ENCODE data around the gene SPN.

Gene SPN

DNA sequence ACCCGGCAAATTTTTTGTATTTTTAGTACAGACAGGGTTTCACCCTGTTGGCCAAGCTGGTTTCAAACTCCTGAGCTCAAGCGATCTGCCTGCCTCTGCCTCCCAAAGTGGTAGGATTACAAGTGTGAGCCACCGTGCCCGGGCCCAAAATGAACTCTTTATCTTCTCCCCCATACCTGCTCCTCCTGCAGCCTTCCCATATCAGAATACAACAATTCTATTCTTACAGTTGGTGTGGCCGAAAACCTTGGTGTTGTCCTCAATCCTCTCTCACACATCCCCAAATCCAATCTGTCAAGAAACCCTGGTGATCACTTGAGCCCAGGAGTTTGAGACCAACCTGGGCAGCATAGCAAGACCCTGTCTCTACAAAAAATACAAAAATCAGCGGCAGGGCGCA, 19.5 kb upstream of the SPN start:
- Histone ChIP-seq H3K27me3 (ENCODE audit: insufficient read depth, poor library complexity, severe bottlenecking) (no peaks in the 10 kb centered on the region), H3K27ac (replicated peaks) (peak overlapping the region; percentile 41), H3K4me3 (replicated peaks; ENCODE audit: insufficient read depth, low read length) (no peak overlapping the region)
- TF ChIP-seq, protein P1, sequence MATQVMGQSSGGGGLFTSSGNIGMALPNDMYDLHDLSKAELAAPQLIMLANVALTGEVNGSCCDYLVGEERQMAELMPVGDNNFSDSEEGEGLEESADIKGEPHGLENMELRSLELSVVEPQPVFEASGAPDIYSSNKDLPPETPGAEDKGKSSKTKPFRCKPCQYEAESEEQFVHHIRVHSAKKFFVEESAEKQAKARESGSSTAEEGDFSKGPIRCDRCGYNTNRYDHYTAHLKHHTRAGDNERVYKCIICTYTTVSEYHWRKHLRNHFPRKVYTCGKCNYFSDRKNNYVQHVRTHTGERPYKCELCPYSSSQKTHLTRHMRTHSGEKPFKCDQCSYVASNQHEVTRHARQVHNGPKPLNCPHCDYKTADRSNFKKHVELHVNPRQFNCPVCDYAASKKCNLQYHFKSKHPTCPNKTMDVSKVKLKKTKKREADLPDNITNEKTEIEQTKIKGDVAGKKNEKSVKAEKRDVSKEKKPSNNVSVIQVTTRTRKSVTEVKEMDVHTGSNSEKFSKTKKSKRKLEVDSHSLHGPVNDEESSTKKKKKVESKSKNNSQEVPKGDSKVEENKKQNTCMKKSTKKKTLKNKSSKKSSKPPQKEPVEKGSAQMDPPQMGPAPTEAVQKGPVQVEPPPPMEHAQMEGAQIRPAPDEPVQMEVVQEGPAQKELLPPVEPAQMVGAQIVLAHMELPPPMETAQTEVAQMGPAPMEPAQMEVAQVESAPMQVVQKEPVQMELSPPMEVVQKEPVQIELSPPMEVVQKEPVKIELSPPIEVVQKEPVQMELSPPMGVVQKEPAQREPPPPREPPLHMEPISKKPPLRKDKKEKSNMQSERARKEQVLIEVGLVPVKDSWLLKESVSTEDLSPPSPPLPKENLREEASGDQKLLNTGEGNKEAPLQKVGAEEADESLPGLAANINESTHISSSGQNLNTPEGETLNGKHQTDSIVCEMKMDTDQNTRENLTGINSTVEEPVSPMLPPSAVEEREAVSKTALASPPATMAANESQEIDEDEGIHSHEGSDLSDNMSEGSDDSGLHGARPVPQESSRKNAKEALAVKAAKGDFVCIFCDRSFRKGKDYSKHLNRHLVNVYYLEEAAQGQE (IDR thresholded peaks at IDR 0.05; ENCODE audit: insufficient replicate concordance, low read depth): no peak
- TF ChIP-seq, protein P2, sequence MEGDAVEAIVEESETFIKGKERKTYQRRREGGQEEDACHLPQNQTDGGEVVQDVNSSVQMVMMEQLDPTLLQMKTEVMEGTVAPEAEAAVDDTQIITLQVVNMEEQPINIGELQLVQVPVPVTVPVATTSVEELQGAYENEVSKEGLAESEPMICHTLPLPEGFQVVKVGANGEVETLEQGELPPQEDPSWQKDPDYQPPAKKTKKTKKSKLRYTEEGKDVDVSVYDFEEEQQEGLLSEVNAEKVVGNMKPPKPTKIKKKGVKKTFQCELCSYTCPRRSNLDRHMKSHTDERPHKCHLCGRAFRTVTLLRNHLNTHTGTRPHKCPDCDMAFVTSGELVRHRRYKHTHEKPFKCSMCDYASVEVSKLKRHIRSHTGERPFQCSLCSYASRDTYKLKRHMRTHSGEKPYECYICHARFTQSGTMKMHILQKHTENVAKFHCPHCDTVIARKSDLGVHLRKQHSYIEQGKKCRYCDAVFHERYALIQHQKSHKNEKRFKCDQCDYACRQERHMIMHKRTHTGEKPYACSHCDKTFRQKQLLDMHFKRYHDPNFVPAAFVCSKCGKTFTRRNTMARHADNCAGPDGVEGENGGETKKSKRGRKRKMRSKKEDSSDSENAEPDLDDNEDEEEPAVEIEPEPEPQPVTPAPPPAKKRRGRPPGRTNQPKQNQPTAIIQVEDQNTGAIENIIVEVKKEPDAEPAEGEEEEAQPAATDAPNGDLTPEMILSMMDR (IDR thresholded peaks at IDR 0.05; ENCODE audit: insufficient read depth, low read length): no peak
- TF ChIP-seq GABPA (IDR thresholded peaks at IDR 0.05; ENCODE audit: low read depth) (no peak), POLR2AphosphoS5 (IDR thresholded peaks at IDR 0.05; ENCODE audit: low read depth) (no peak), SPI1 (IDR thresholded peaks at IDR 0.05; ENCODE audit: borderline replicate concordance, low read depth) (no peak)
- DNase-seq (ENCODE audit: low read depth in 1 of 2, low spot score in 1 of 2): no peak

DNA sequence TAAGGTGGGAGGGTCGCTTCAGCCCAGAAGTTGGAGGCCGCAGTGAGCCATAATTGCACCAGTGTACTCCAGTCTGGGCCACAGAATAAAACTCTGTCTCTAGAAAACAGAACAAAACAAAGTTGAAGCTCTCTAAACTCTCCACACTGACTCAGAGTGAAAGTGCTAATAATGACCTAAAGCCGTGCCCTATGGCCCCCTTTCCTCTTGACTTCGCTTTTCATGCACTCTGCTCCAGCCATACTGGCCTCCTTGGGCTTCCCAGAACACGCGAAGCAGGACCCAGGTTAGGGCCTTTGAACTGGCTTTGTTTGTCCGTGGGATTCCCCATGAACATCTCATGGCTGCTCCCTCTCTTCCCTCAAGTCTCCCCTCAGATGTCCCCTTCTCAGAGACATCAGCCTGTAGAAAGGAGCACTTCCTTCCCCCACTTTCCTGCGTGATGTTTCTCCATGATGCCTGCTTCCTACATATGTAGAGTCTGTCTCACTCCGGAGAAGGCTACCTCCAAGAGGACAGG, 18.6 kb upstream of the SPN start:
- no peak for DNase-seq (ENCODE audit: low read depth in 1 of 2, low spot score in 1 of 2)
- no peaks in the 10 kb centered on the region for H3K27me3 ChIP-seq (ENCODE audit: insufficient read depth, poor library complexity, severe bottlenecking)
- TF ChIP-seq, protein P2 (IDR thresholded peaks at IDR 0.05; ENCODE audit: insufficient read depth, low read length): no peak
- TF ChIP-seq GABPA (IDR thresholded peaks at IDR 0.05; ENCODE audit: low read depth): no peak
- TF ChIP-seq POLR2AphosphoS5 (IDR thresholded peaks at IDR 0.05; ENCODE audit: low read depth): no peak
- TF ChIP-seq, protein P1 (IDR thresholded peaks at IDR 0.05; ENCODE audit: insufficient replicate concordance, low read depth): no peak
- no peak for TF ChIP-seq SPI1 (IDR thresholded peaks at IDR 0.05; ENCODE audit: borderline replicate concordance, low read depth)
- H3K4me3 ChIP-seq (replicated peaks; ENCODE audit: insufficient read depth, low read length): no peak overlapping the region
- H3K27ac ChIP-seq (replicated peaks): peak overlapping the region; percentile 82

GRCh38 chr16:29644973-29645693, 17.9 kb upstream of the SPN start:
- no peaks in the 10 kb centered on the region for H3K27me3 ChIP-seq (ENCODE audit: insufficient read depth, poor library complexity, severe bottlenecking)
- peak in 1 of 2 experiments; percentile 29 for DNase-seq (ENCODE audit: low read depth in 1 of 2, low spot score in 1 of 2)
- TF ChIP-seq, protein P2 (IDR thresholded peaks at IDR 0.05; ENCODE audit: insufficient read depth, low read length): no peak
- TF ChIP-seq, protein P1 (IDR thresholded peaks at IDR 0.05; ENCODE audit: insufficient replicate concordance, low read depth): no peak
- no peak overlapping the region for H3K4me3 ChIP-seq (replicated peaks; ENCODE audit: insufficient read depth, low read length)
- peak overlapping the region; percentile 82 for H3K27ac ChIP-seq (replicated peaks)
